ENCODE data around the gene PEX14. TPM values are rescaled to one million over a fixed set of nuclear protein-coding genes. Genes with fewer than 3 reads are reported as not detected.

Gene PEX14
- total RNA-seq, 1 donor: 15.2 TPM

DNA sequence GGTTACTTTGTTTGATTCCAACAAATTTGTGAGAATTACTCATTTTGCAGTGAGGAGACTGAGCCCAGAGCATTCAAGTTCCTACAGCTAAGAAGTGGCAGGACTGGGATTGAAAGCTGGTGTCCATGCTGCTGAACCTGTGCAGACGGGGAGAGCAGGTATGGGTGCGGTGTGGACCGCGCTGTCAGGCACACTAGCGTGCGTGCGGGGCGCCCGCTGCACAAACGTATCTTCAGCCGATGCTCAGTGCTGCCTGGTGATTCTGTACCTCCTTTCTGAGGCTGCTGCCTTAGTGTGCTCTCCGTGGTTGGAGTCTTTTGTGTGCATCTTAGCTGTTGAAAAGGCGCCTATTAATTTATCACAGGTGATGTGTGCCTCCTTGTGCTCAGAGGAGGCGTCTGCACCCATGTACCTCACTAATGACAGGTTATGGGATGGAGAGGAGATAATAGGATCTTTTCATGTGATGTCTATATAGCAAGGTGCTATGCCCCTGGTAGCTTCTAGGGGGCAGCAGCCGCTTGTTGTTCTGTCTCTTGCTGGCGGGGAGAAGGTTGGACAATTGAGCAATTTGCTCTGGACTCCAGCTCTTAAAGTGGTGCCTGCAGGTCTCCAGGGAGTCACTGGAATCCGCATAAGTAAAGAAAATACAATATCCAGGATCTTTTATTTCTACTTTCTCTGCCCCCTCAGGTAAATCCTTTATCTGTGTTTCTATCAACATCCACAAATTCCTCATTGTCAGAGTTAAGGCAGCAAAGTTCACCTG, 32.5 kb downstream of the PEX14 start:
- Histone ChIP-seq H3K4me2 (ENCODE audit: insufficient read depth, low read length) (peak overlapping the region; percentile 52), H3K4me3 (ENCODE audit: insufficient read depth, low read length) (no peak overlapping the region), H3K4me1 (ENCODE audit: insufficient read depth, low read length) (peaks cover 33% of the 10 kb centered on the region), H4K20me1 (ENCODE audit: insufficient read depth, low read length) (peaks cover 18% of the 10 kb centered on the region), H3K27me3 (ENCODE audit: insufficient read depth, low read length) (no peaks in the 10 kb centered on the region), H3K9me3 (ENCODE audit: low read depth, low read length) (no peaks in the 10 kb centered on the region), H3K36me3 (ENCODE audit: insufficient read depth, low read length) (no peaks in the 10 kb centered on the region), H3K79me2 (ENCODE audit: insufficient read depth, low read length) (peaks cover 43% of the 10 kb centered on the region), H2AFZ (ENCODE audit: low read length) (no peak overlapping the region), H3K27ac (ENCODE audit: low read depth, low read length) (no peak overlapping the region)
- peak; percentile 90 for DNase-seq (ENCODE audit: insufficient read length, low spot score, missing footprints)
- peak; percentile 95 for TF ChIP-seq CTCF (IDR thresholded peaks at IDR 0.05; ENCODE audit: extremely low read depth, low read depth, low read length)

- Histone ChIP-seq H3K36me3 (ENCODE audit: insufficient read depth, low read length) (no peaks in the 10 kb centered on the region), H3K4me2 (ENCODE audit: insufficient read depth, low read length) (no peak overlapping the region), H3K4me1 (ENCODE audit: insufficient read depth, low read length) (peaks cover 35% of the 10 kb centered on the region), H3K27ac (ENCODE audit: low read depth, low read length) (peak overlapping the region; percentile 16), H3K4me3 (ENCODE audit: insufficient read depth, low read length) (no peak overlapping the region), H3K79me2 (ENCODE audit: insufficient read depth, low read length) (peaks cover 50% of the 10 kb centered on the region), H4K20me1 (ENCODE audit: insufficient read depth, low read length) (peaks cover 18% of the 10 kb centered on the region), H3K9me3 (ENCODE audit: low read depth, low read length) (no peaks in the 10 kb centered on the region), H3K27me3 (ENCODE audit: insufficient read depth, low read length) (no peaks in the 10 kb centered on the region), H2AFZ (ENCODE audit: low read length) (no peak overlapping the region)
- no peak for TF ChIP-seq CTCF (IDR thresholded peaks at IDR 0.05; ENCODE audit: extremely low read depth, low read depth, low read length)
- no peak for DNase-seq (ENCODE audit: insufficient read length, low spot score, missing footprints)
Measured at GRCh38 chr1:10508511-10508951, 33.8 kb downstream of the PEX14 start.

DNA sequence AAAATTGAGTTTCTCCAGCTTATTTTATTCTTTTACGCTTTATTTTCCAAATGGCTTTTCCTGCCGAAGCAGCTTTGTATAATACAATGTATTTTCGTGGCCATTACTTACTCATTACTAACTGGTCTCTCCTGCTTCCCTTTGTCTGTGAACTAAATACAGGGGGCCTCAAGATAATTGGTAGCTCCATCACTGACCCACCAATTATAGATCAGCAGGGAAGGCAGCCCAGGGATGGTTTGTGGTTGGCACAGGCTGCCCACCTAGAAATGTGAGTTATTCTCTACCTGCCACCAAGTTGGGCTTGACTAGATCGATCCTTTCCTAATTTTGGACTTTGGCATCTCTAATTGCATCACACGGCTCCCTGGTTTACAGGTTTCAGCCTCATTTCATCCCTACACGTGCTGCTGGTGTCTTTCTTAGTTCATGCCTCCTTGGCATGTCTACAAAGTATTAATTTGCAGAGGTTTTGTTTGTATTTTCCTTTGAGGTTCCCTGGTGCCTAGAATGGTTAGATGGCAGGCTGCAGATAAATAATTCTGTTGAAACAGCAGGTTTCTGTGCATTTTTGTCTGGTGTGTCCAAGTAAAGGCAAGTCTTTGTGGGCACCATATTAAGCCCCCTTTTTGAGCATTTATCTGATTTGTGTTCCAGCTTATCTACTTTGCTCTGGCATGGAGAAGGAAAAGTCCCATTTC, 35.2 kb downstream of the PEX14 start:
- Histone ChIP-seq H3K27me3 (ENCODE audit: insufficient read depth, low read length) (no peaks in the 10 kb centered on the region), H2AFZ (ENCODE audit: low read length) (no peak overlapping the region), H4K20me1 (ENCODE audit: insufficient read depth, low read length) (peaks cover 25% of the 10 kb centered on the region), H3K27ac (ENCODE audit: low read depth, low read length) (peak overlapping the region; percentile 96), H3K4me3 (ENCODE audit: insufficient read depth, low read length) (peak overlapping the region; percentile 55), H3K9me3 (ENCODE audit: low read depth, low read length) (no peaks in the 10 kb centered on the region), H3K4me1 (ENCODE audit: insufficient read depth, low read length) (peaks cover 35% of the 10 kb centered on the region), H3K79me2 (ENCODE audit: insufficient read depth, low read length) (peaks cover 58% of the 10 kb centered on the region), H3K4me2 (ENCODE audit: insufficient read depth, low read length) (peak overlapping the region; percentile 85), H3K36me3 (ENCODE audit: insufficient read depth, low read length) (no peaks in the 10 kb centered on the region)
- TF ChIP-seq CTCF (IDR thresholded peaks at IDR 0.05; ENCODE audit: extremely low read depth, low read depth, low read length): no peak
- peak; percentile 54 for DNase-seq (ENCODE audit: insufficient read length, low spot score, missing footprints)

Data from osteoblast (primary cell).